ENCODE results near the gene SEMA3D. TPM values are rescaled to one million over a fixed set of nuclear protein-coding genes. Genes with fewer than 3 reads are reported as not detected.

SEMA3D gene
- total RNA-seq, 1 donor from 2014 or later: 264 TPM

DNA sequence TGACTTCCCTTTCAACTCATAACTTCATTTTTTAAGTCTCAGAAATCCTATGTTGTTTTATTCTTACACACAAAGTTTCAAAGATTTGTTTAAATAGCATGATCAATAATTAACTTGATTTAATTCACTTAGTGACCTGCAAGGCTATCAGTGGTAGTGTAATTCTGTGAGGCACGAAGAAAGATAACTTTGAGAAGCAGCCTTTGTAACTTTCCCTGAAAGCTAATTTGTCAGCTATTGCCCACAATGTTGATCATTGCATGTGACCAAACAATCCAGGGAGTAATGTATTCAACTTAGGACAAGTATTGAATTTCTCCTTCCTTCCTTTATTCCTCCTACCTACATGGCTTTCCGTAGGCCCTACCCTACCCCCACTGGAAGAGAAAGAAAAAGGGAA is 111.0 kb downstream of the SEMA3D start:
- DNase-seq (ENCODE audit: low spot score in 2 of 2, unreplicated experiment in 2 of 2): no peak
- Mint-ChIP-seq H3K9me3 (no peaks in the 10 kb centered on the region), H3K4me3 (no peak overlapping the region), H3K27me3 (ENCODE audit: low read depth) (no peaks in the 10 kb centered on the region), H3K36me3 (peaks cover 17% of the 10 kb centered on the region), H3K27ac (peak overlapping the region; percentile 69), H3K4me1 (peaks cover 30% of the 10 kb centered on the region)
- TF ChIP-seq, protein P1, sequence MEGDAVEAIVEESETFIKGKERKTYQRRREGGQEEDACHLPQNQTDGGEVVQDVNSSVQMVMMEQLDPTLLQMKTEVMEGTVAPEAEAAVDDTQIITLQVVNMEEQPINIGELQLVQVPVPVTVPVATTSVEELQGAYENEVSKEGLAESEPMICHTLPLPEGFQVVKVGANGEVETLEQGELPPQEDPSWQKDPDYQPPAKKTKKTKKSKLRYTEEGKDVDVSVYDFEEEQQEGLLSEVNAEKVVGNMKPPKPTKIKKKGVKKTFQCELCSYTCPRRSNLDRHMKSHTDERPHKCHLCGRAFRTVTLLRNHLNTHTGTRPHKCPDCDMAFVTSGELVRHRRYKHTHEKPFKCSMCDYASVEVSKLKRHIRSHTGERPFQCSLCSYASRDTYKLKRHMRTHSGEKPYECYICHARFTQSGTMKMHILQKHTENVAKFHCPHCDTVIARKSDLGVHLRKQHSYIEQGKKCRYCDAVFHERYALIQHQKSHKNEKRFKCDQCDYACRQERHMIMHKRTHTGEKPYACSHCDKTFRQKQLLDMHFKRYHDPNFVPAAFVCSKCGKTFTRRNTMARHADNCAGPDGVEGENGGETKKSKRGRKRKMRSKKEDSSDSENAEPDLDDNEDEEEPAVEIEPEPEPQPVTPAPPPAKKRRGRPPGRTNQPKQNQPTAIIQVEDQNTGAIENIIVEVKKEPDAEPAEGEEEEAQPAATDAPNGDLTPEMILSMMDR (IDR thresholded peaks at IDR 0.05; ENCODE audit: unreplicated experiment): no peak

DNA sequence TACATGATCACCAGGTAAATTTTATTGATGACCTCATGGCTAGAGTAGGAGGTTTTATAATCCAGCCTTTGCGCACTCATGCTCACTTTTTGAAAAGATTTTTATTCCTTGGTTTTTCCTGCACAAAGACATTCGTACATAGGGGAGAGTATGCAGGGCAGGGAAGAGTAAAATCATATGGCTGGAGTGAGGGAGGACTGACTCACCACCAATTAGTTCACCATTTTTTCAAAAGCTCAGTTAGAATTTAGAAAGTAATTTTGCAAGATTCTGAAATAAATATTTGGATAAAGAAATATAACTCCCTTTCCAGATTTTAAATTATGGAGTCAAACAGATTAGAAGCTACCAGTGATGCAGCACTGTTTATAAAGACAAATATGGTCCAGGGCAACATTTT is 111.9 kb downstream of the SEMA3D start:
- H3K9me3 Mint-ChIP-seq: no peaks in the 10 kb centered on the region
- peak overlapping the region; percentile 72 for H3K27ac Mint-ChIP-seq
- H3K36me3 Mint-ChIP-seq: peaks cover 17% of the 10 kb centered on the region
- DNase-seq (ENCODE audit: low spot score in 2 of 2, unreplicated experiment in 2 of 2): no peak
- TF ChIP-seq, protein P1 (IDR thresholded peaks at IDR 0.05; ENCODE audit: unreplicated experiment): no peak
- H3K27me3 Mint-ChIP-seq (ENCODE audit: low read depth): no peaks in the 10 kb centered on the region
- H3K4me3 Mint-ChIP-seq: no peak overlapping the region
- peaks cover 29% of the 10 kb centered on the region for H3K4me1 Mint-ChIP-seq

DNA sequence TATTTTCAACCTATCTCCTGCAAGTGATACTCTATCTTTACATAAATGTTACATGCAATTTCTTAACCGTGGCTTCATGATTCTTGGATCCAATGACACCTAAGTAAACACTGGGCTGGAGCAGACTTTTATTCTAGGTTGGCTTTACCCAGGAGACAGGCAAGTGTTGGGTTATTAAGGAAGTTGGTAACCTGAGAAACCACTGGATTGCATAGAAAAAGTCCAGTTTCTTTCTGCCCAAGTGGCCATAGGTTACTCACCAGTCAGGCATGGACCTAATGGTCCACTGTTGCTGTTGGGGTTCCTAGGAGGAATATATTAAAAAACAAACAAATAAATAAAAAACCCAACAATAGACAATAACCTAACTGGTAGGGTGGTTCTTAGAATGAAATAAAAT is 112.8 kb downstream of the SEMA3D start:
- no peaks in the 10 kb centered on the region for H3K9me3 Mint-ChIP-seq
- H3K27ac Mint-ChIP-seq: no peak overlapping the region

DNA sequence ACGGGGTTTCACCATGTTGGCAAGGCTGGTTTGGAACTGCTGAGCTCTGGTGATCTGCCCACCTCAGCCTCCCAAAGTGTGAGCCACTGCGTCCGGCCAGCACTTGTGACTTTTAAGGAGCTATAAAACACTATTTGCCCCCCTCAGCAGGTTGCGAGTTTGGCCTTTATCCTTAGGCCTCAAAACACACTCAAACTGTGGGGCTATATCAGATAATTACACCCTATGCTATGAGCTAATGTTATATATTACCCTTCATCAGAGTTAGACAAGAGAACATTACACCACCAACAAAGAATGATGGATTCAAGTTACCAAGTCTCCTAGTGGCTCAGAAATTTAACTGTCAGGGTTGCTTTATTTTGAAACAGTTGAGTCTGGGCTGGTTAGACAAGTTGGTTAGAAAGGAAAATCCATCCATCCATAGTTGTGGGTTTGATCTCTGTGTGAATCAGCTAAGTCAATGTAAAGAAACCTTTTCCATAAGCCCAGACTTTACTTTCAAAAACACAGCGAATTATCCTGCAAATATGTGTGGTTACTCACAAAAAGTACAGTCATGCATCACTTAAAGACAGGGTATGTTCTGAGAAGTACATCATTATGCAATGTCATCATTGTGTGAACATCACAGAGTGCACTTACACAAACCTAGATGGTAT is 115.8 kb downstream of the SEMA3D start:
- no peak overlapping the region for H3K4me3 Mint-ChIP-seq
- H3K4me1 Mint-ChIP-seq: peaks cover 47% of the 10 kb centered on the region
- DNase-seq (ENCODE audit: low spot score in 2 of 2, unreplicated experiment in 2 of 2): no peak
- peaks cover 20% of the 10 kb centered on the region for H3K36me3 Mint-ChIP-seq
- TF ChIP-seq, protein P1 (IDR thresholded peaks at IDR 0.05; ENCODE audit: unreplicated experiment): no peak
- H3K27me3 Mint-ChIP-seq (ENCODE audit: low read depth): no peaks in the 10 kb centered on the region
- peak overlapping the region; percentile 75 for H3K27ac Mint-ChIP-seq
- H3K9me3 Mint-ChIP-seq: no peaks in the 10 kb centered on the region

More for the DNA sequence above, 112.8 kb downstream of the SEMA3D start:
- Mint-ChIP-seq H3K27me3 (ENCODE audit: low read depth) (no peaks in the 10 kb centered on the region), H3K4me1 (peaks cover 32% of the 10 kb centered on the region), H3K4me3 (no peak overlapping the region), H3K36me3 (peaks cover 20% of the 10 kb centered on the region)
- DNase-seq (ENCODE audit: low spot score in 2 of 2, unreplicated experiment in 2 of 2): no peak
- TF ChIP-seq, protein P1 (IDR thresholded peaks at IDR 0.05; ENCODE audit: unreplicated experiment): no peak

DNA sequence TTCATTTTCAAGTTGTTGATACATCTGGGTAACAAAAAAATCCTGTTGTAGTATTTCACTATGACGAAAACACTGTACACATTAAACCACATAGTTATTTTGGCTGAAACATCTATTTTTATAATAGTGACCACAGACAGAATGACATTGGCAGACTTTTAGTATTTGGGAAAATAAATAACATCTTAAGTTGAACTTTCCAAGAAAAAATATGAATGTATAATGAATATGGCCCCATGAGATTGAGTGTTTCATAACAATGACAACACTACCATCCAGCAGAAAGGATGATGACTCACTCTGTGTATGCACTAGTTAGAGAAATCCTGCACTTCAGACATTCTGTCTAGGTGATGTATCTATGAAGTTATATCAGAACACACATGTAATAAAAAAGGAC is 118.1 kb downstream of the SEMA3D start:
- H3K4me3 Mint-ChIP-seq: no peak overlapping the region
- DNase-seq (ENCODE audit: low spot score in 2 of 2, unreplicated experiment in 2 of 2): no peak
- H3K27me3 Mint-ChIP-seq (ENCODE audit: low read depth): no peaks in the 10 kb centered on the region
- no peaks in the 10 kb centered on the region for H3K9me3 Mint-ChIP-seq
- H3K36me3 Mint-ChIP-seq: peaks cover 16% of the 10 kb centered on the region
- peak overlapping the region; percentile 34 for H3K27ac Mint-ChIP-seq
- TF ChIP-seq, protein P1 (IDR thresholded peaks at IDR 0.05; ENCODE audit: unreplicated experiment): no peak
- peaks cover 43% of the 10 kb centered on the region for H3K4me1 Mint-ChIP-seq
